GM23338 (cell line): ENCODE data around the gene OR1L1. TPM values are rescaled to one million over a fixed set of nuclear protein-coding genes. Genes with fewer than 3 reads are reported as not detected.

ENCODE experiments used
- ATAC-seq: fragments of 200-7000 bp; cut with Tn5 transposase; 3 replicates; pipeline ENCODE4 v1.9.1; 2020
- DNase-seq: peaks from one replicate; pipeline ENCODE4 v3.0.0-alpha.2; 2015; ENCODE audit warnings: low spot score
- H2AFZ ChIP-seq: fragments of 200-600 bp; sonication (generic); 2 replicates; pipeline ENCODE4 v1.8.0; 2016; ENCODE audit warnings: antibody characterized with exemption, mild to moderate bottlenecking, moderate library complexity
- H3F3A ChIP-seq: fragments of 200-600 bp; sonication (generic); replicated peaks from 2 replicates; pipeline ENCODE4 v1.8.0; 2017; ENCODE audit warnings: antibody characterized with exemption, mixed run types, low read depth
- H3K27ac ChIP-seq: fragments of 200-600 bp; sonication (generic); 2 replicates; pipeline ENCODE4 v1.6.1; 2016; ENCODE audit warnings: low read depth
- H3K27me3 ChIP-seq: fragments of 200-600 bp; sonication (generic); 2 replicates; pipeline ENCODE4 v1.8.0; 2016; ENCODE audit warnings: mild to moderate bottlenecking, mixed run types, moderate library complexity; ENCODE audit not compliant: insufficient read depth
- H3K36me3 ChIP-seq: fragments of 200-600 bp; sonication (generic); 2 replicates; pipeline ENCODE4 v1.8.0; 2016; ENCODE audit warnings: mild to moderate bottlenecking; ENCODE audit not compliant: insufficient read depth
- H3K4me1 ChIP-seq: fragments of 200-600 bp; sonication (generic); 2 replicates; pipeline ENCODE4 v1.8.0; 2016; ENCODE audit warnings: mild to moderate bottlenecking, moderate library complexity; ENCODE audit not compliant: insufficient read depth
- H3K4me2 ChIP-seq: fragments of 200-600 bp; sonication (generic); 2 replicates; pipeline ENCODE4 v1.7.1; 2017; ENCODE audit warnings: mixed run types
- H3K4me3 ChIP-seq: fragments of 200-600 bp; sonication (generic); 2 replicates; pipeline ENCODE4 v1.6.1; 2016; ENCODE audit warnings: mixed run types
- H3K79me2 ChIP-seq: fragments of 200-600 bp; sonication (generic); replicated peaks from 2 replicates; pipeline ENCODE4 v1.8.0; 2017; ENCODE audit warnings: mild to moderate bottlenecking; ENCODE audit not compliant: insufficient read depth
- H3K9me2 ChIP-seq: fragments of 200-600 bp; sonication (generic); 2 replicates; pipeline ENCODE4 v1.8.0; 2017; ENCODE audit not compliant: insufficient read depth
- H4K20me1 ChIP-seq: fragments of 200-600 bp; sonication (generic); replicated peaks from 2 replicates; pipeline ENCODE4 v1.8.0; 2017; ENCODE audit warnings: mild to moderate bottlenecking; ENCODE audit not compliant: insufficient read depth
- H3K27ac Mint-ChIP-seq: 2 replicates; pipeline ENCODE4 v1.8.0; 2020; ENCODE audit warnings: inconsistent platforms, mild to moderate bottlenecking, moderate library complexity, mixed read lengths
- H3K27me3 Mint-ChIP-seq: 3 replicates; pipeline ENCODE4 v1.8.0; 2022; ENCODE audit warnings: low read depth, mild to moderate bottlenecking, moderate library complexity, mixed read lengths, inconsistent platforms; ENCODE audit not compliant: insufficient read depth, poor library complexity
- H3K36me3 Mint-ChIP-seq: 3 replicates; pipeline ENCODE4 v1.8.0; 2021; ENCODE audit warnings: low read depth, mild to moderate bottlenecking, inconsistent platforms, moderate library complexity, mixed read lengths
- H3K4me1 Mint-ChIP-seq: 3 replicates; pipeline ENCODE4 v1.8.0; 2020; ENCODE audit warnings: mild to moderate bottlenecking, inconsistent platforms, mixed read lengths
- H3K4me3 Mint-ChIP-seq: 3 replicates; pipeline ENCODE4 v1.8.0; 2021; ENCODE audit warnings: moderate library complexity, mild to moderate bottlenecking, inconsistent platforms, mixed read lengths
- H3K9me3 Mint-ChIP-seq: 3 replicates; pipeline ENCODE4 v1.8.0; 2020; ENCODE audit warnings: moderate library complexity, mild to moderate bottlenecking, inconsistent platforms, mixed read lengths
- CREB1 ChIP-seq: fragments of 250-450 bp; sonication (Bioruptor Pico); IDR thresholded peaks from 2 replicates; pipeline ENCODE4 v1.5.0; 2020; ENCODE audit warnings: low read depth, mild to moderate bottlenecking, moderate library complexity
- EZH2phosphoT487 ChIP-seq: fragments of 200-600 bp; sonication (generic); IDR thresholded peaks from one replicate; pipeline ENCODE4 v1.8.1; 2018; ENCODE audit warnings: antibody characterized with exemption; ENCODE audit not compliant: unreplicated experiment
- JUNB ChIP-seq: IDR thresholded peaks from one replicate; pipeline ENCODE4 v1.6.1; 2016; ENCODE audit warnings: antibody characterized with exemption; ENCODE audit not compliant: unreplicated experiment
- NANOG ChIP-seq: IDR thresholded peaks from 2 replicates; pipeline ENCODE4 v1.6.1; 2016; ENCODE audit warnings: antibody characterized with exemption, borderline replicate concordance
- POLR2AphosphoS5 ChIP-seq: IDR thresholded peaks from 2 replicates; pipeline ENCODE4 v1.6.1; 2016; ENCODE audit warnings: antibody characterized with exemption, low read depth
- STAT1 ChIP-seq: IDR thresholded peaks from one replicate; pipeline ENCODE4 v1.6.1; 2016; ENCODE audit warnings: antibody characterized with exemption; ENCODE audit not compliant: unreplicated experiment
- ZNF114 ChIP-seq: fragments of 250-450 bp; sonication (Bioruptor Pico); IDR thresholded peaks from 2 replicates; pipeline ENCODE4 v1.5.0; 2020; ENCODE audit warnings: mild to moderate bottlenecking, moderate library complexity
- ZNF331 ChIP-seq: fragments of 250-450 bp; sonication (Bioruptor Pico); IDR thresholded peaks from 2 replicates; pipeline ENCODE4 v1.5.0; 2020; ENCODE audit warnings: low read depth, mild to moderate bottlenecking, moderate library complexity
- polyA plus RNA-seq: library from polyadenylated mRNA; unstranded; fragments of >200 nt; fragmentation: Nextera tagmentation; extraction: Ambion mirVana; gene quantifications from 2 replicates; pipeline ENCODE4 v1.2.1, GENCODE V29; 2016
- total RNA-seq: library from RNA; depleted of rRNA; stranded (reverse); fragments of >200 nt; shearing (Covaris generic); gene quantifications from 2 replicates; pipeline ENCODE4 v1.2.3, GENCODE V29; 2014
- TF ChIP-seq, protein P1 (sequence below): IDR thresholded peaks from 2 replicates; pipeline ENCODE4 v1.6.1; 2016; ENCODE audit warnings: antibody characterized with exemption
- TF ChIP-seq, protein P2 (sequence below), 2 experiments: fragments of 200-600 bp in 1 of 2; sonication (generic) in 1 of 2; conservative IDR thresholded peaks; 2 replicates each; pipeline versions ENCODE4 v1.5.1 to v1.6.1; 2016 to 2017; ENCODE audit warnings: antibody characterized with exemption in 2 of 2, low read depth in 2 of 2, mild to moderate bottlenecking in 2 of 2, moderate library complexity in 1 of 2
- TF ChIP-seq, protein P3 (sequence below): fragments of 250-450 bp; sonication (Bioruptor Pico); IDR thresholded peaks from 2 replicates; pipeline ENCODE4 v1.5.0; 2020; ENCODE audit warnings: mild to moderate bottlenecking, moderate library complexity

OR1L1 gene
- total and polyA plus RNA-seq, 2 experiments from 2014 or later, result not detected

DNA sequence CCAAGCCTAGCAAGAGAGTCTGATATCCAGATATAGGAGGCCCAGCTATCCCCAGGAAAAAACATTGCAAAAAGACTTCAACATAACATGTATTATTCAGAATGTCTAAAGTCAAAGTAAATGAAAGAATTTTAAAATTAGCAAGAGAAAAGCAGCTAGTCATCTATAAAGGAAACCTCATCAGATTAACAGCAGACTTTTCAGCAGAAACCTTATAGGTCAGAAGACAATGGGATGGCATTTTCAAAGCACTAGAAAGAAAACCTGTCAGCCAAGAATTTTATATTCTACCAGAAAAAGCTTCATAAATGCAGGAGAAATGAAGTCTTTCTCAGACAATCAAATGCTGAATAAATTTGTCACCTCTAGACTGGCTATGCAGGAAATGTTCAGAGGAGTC is 23.3 kb downstream of the OR1L1 start (continued):
- TF ChIP-seq ZNF114 (CRISPR knock-in tag) (no peak), ZNF331 (no peak), JUNB (no peak)

DNA sequence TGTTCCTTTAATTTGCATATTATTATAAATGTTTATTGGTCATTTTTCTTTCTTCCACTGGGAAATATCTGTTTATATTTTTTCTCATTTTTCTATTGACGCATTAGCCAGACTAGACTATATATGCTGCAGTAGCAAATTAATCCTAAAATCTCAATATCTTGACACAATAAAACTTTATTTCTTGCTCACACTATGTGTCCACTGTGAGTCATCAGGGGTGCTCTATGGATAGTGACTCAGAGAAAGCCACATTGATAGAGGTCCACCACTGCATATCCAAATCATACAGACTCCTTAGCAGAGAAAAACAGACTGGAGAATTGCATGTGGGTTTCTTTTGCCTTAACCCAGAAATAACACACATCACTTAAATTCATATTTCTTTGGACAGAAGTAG is 34.2 kb downstream of the OR1L1 start:
- no peak overlapping the region for H3K4me3 Mint-ChIP-seq
- DNase-seq (no peak), ATAC-seq (no peak)
- H3K4me2 ChIP-seq, result no peak overlapping the region
- H3K36me3 ChIP-seq, result no peaks in the 10 kb centered on the region
- no peak overlapping the region for H2AFZ ChIP-seq
- no peaks in the 10 kb centered on the region for H3F3A ChIP-seq
- H3K36me3 Mint-ChIP-seq, result peaks cover under 1% of the 10 kb centered on the region; the same call in 2 of the 3 replicates
- no peaks in the 10 kb centered on the region for H3K27me3 ChIP-seq
- H3K4me1 ChIP-seq, result no peaks in the 10 kb centered on the region
- H3K9me2 ChIP-seq, result no peaks in the 10 kb centered on the region
- no peak overlapping the region for H3K4me3 ChIP-seq
- no peaks in the 10 kb centered on the region for H3K79me2 ChIP-seq
- TF ChIP-seq EZH2phosphoT487 (no peak), POLR2AphosphoS5 (no peak), ZNF114 (CRISPR knock-in tag) (no peak), JUNB (no peak), NANOG (no peak), ZNF331 (no peak), STAT1 (no peak), CREB1 (CRISPR knock-in tag) (no peak)
- TF ChIP-seq, protein P1, sequence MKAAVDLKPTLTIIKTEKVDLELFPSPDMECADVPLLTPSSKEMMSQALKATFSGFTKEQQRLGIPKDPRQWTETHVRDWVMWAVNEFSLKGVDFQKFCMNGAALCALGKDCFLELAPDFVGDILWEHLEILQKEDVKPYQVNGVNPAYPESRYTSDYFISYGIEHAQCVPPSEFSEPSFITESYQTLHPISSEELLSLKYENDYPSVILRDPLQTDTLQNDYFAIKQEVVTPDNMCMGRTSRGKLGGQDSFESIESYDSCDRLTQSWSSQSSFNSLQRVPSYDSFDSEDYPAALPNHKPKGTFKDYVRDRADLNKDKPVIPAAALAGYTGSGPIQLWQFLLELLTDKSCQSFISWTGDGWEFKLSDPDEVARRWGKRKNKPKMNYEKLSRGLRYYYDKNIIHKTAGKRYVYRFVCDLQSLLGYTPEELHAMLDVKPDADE, result no peak
- TF ChIP-seq, protein P2, sequence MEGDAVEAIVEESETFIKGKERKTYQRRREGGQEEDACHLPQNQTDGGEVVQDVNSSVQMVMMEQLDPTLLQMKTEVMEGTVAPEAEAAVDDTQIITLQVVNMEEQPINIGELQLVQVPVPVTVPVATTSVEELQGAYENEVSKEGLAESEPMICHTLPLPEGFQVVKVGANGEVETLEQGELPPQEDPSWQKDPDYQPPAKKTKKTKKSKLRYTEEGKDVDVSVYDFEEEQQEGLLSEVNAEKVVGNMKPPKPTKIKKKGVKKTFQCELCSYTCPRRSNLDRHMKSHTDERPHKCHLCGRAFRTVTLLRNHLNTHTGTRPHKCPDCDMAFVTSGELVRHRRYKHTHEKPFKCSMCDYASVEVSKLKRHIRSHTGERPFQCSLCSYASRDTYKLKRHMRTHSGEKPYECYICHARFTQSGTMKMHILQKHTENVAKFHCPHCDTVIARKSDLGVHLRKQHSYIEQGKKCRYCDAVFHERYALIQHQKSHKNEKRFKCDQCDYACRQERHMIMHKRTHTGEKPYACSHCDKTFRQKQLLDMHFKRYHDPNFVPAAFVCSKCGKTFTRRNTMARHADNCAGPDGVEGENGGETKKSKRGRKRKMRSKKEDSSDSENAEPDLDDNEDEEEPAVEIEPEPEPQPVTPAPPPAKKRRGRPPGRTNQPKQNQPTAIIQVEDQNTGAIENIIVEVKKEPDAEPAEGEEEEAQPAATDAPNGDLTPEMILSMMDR (conservative IDR thresholded peaks at IDR 0.05; ENCODE audit: low read depth in 2 of 2), result no peak
- TF ChIP-seq, protein P3, sequence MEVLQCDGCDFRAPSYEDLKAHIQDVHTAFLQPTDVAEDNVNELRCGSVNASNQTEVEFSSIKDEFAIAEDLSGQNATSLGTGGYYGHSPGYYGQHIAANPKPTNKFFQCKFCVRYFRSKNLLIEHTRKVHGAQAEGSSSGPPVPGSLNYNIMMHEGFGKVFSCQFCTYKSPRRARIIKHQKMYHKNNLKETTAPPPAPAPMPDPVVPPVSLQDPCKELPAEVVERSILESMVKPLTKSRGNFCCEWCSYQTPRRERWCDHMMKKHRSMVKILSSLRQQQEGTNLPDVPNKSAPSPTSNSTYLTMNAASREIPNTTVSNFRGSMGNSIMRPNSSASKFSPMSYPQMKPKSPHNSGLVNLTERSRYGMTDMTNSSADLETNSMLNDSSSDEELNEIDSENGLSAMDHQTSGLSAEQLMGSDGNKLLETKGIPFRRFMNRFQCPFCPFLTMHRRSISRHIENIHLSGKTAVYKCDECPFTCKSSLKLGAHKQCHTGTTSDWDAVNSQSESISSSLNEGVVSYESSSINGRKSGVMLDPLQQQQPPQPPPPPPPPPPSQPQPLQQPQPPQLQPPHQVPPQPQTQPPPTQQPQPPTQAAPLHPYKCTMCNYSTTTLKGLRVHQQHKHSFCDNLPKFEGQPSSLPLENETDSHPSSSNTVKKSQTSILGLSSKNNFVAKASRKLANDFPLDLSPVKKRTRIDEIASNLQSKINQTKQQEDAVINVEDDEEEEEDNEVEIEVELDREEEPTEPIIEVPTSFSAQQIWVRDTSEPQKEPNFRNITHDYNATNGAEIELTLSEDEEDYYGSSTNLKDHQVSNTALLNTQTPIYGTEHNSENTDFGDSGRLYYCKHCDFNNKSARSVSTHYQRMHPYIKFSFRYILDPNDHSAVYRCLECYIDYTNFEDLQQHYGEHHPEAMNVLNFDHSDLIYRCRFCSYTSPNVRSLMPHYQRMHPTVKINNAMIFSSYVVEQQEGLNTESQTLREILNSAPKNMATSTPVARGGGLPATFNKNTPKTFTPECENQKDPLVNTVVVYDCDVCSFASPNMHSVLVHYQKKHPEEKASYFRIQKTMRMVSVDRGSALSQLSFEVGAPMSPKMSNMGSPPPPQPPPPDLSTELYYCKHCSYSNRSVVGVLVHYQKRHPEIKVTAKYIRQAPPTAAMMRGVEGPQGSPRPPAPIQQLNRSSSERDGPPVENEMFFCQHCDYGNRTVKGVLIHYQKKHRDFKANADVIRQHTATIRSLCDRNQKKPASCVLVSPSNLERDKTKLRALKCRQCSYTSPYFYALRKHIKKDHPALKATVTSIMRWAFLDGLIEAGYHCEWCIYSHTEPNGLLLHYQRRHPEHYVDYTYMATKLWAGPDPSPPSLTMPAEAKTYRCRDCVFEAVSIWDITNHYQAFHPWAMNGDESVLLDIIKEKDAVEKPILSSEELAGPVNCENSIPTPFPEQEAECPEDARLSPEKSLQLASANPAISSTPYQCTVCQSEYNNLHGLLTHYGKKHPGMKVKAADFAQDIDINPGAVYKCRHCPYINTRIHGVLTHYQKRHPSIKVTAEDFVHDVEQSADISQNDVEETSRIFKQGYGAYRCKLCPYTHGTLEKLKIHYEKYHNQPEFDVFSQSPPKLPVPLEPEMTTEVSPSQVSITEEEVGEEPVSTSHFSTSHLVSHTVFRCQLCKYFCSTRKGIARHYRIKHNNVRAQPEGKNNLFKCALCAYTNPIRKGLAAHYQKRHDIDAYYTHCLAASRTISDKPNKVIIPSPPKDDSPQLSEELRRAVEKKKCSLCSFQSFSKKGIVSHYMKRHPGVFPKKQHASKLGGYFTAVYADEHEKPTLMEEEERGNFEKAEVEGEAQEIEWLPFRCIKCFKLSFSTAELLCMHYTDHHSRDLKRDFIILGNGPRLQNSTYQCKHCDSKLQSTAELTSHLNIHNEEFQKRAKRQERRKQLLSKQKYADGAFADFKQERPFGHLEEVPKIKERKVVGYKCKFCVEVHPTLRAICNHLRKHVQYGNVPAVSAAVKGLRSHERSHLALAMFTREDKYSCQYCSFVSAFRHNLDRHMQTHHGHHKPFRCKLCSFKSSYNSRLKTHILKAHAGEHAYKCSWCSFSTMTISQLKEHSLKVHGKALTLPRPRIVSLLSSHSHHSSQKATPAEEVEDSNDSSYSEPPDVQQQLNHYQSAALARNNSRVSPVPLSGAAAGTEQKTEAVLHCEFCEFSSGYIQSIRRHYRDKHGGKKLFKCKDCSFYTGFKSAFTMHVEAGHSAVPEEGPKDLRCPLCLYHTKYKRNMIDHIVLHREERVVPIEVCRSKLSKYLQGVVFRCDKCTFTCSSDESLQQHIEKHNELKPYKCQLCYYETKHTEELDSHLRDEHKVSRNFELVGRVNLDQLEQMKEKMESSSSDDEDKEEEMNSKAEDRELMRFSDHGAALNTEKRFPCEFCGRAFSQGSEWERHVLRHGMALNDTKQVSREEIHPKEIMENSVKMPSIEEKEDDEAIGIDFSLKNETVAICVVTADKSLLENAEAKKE (CRISPR knock-in tag), result no peak
- no peaks in the 10 kb centered on the region for H4K20me1 ChIP-seq
- H3K4me1 Mint-ChIP-seq, result no peaks in the 10 kb centered on the region
- H3K9me3 Mint-ChIP-seq, result peaks cover 57% of the 10 kb centered on the region
- H3K27ac ChIP-seq, result no peak overlapping the region
- peaks cover 1% of the 10 kb centered on the region for H3K27me3 Mint-ChIP-seq
- H3K27ac Mint-ChIP-seq, result no peak overlapping the region
